GM12891 (cell line): ENCODE results near the gene NAALAD2. TPM values are rescaled to one million over a fixed set of nuclear protein-coding genes. Genes with fewer than 3 reads are reported as not detected.
"Not testable (repeated sequence)": the region's sequence is repeated elsewhere in the genome, so short reads cannot be mapped to it uniquely, and the experiment has no call there.

Experiments used
- DNase-seq: peaks from one replicate; pipeline ENCODE4 v3.0.0; 2011; ENCODE audit warnings: low spot score; ENCODE audit not compliant: insufficient read length
- FAIRE-seq: peaks from 2 replicates; lab custom pipeline; 2011; peaks lifted over from hg19 to GRCh38; lab: Jason Lieb, UNC
- PAX5 ChIP-seq: IDR thresholded peaks from 2 replicates; pipeline ENCODE4 v1.6.1; 2011; ENCODE audit warnings: low read length, moderate library complexity, mild to moderate bottlenecking; ENCODE audit not compliant: insufficient read depth, severe bottlenecking
- POLR2A ChIP-seq: IDR thresholded peaks from 2 replicates; pipeline ENCODE4 v1.6.1; 2011; ENCODE audit warnings: low read depth, low read length, control low read depth
- POLR2AphosphoS5 ChIP-seq: IDR thresholded peaks from 2 replicates; pipeline ENCODE4 v1.6.1; 2011; ENCODE audit warnings: low read depth, low read length, control low read depth
- POU2F2 ChIP-seq: IDR thresholded peaks from 2 replicates; pipeline ENCODE4 v1.6.1; 2011; ENCODE audit warnings: low read depth, mild to moderate bottlenecking, control low read depth, low read length, moderate library complexity
- SPI1 ChIP-seq: IDR thresholded peaks from 2 replicates; pipeline ENCODE4 v1.6.1; 2011; ENCODE audit warnings: low read depth, low read length, control low read depth
- TAF1 ChIP-seq: IDR thresholded peaks from 2 replicates; pipeline ENCODE4 v1.6.1; 2011; ENCODE audit warnings: low read depth, low read length, control low read depth
- polyA plus RNA-seq: library from polyadenylated mRNA; unstranded; fragments of >200 nt; gene quantifications from one replicate; pipeline ENCODE4 v1.2.1, GENCODE V29; 2012; ENCODE audit warnings: low read depth, missing spikeins, inconsistent platforms; ENCODE audit not compliant: missing spikeins

NAALAD2 gene
- polyA plus RNA-seq = 0.05 TPM

DNA sequence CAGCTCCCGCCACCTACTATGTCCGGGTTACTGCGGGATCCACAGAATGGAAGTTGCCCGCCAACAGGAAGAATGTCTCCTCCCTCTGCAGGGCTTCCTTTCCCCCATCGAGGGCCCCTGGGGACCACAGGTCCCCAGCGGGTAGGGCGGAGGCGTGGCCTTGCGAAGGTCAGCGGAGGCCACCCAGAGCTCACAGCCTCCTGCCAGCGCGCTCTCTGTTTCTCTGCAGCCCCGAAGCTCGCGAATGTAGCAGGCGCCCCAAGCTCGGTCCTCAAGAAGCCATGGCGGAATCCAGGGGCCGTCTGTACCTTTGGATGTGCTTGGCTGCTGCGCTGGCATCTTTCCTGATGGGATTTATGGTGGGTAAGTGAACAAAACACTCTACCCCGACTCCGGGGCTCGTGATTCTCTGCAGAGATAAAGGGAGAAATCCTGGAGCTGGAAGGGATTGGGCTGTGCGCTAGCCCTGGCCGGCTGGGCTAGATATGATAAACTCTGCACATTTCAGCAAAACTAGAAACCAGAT is at the start of gene NAALAD2:
NAALAD2 (plus strand) TSS at position 186 of the 526 bp plus-strand sequence; CDS start at position 282, 96 bp downstream.
- DNase-seq = no peak
- TF ChIP-seq POU2F2 = no peak
- TF ChIP-seq POLR2A = no peak
- TF ChIP-seq TAF1 = no peak
- TF ChIP-seq PAX5 = no peak
- no peak for TF ChIP-seq SPI1
- TF ChIP-seq POLR2AphosphoS5 = no peak
- no peak for FAIRE-seq

DNA sequence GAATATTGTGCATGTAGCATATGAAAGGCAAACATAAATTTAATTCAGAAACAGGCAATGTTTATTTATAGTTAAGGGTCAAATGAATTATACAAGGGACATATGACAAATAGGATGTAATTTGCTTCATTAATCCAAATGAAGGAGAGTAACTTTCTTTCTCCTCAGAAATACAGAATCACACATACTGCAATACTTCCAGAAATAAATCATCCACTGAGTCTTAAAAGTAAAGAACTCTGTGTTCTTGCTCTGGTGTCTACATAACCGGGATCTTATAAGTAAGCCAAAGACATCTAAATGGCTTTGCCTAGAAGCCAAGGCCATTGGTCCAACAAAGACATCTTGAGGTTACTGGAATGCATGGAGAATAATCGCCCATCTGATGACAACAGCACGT is 48.8 kb upstream of the NAALAD2 start, which contains the start of gene UBTFL1:
UBTFL1 (plus strand) TSS at position 301 of the 400 bp plus-strand sequence; CDS start at position 301, 0 bp downstream.
- not testable (repeated sequence) for FAIRE-seq, DNase-seq

DNA sequence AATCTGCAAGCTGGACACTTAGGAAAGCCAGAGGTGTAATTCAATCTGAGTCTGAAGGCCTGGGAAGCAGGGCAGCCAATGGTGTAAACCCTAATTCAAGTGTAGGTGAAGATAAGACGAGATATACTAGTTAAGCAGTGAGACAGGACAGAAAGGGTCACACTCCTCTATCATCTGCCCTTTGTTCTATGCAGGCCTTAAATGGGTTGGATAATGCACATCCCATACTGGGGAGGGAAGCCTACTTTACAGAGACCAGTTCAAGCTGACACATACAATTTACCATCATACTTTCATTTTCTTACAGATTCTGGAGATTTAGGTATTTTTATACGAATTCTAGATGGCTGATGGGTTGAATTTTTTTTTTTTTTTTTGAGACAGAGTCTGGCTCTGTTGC is 45.7 kb upstream of the NAALAD2 start:
- not testable (repeated sequence) for DNase-seq, FAIRE-seq

DNA sequence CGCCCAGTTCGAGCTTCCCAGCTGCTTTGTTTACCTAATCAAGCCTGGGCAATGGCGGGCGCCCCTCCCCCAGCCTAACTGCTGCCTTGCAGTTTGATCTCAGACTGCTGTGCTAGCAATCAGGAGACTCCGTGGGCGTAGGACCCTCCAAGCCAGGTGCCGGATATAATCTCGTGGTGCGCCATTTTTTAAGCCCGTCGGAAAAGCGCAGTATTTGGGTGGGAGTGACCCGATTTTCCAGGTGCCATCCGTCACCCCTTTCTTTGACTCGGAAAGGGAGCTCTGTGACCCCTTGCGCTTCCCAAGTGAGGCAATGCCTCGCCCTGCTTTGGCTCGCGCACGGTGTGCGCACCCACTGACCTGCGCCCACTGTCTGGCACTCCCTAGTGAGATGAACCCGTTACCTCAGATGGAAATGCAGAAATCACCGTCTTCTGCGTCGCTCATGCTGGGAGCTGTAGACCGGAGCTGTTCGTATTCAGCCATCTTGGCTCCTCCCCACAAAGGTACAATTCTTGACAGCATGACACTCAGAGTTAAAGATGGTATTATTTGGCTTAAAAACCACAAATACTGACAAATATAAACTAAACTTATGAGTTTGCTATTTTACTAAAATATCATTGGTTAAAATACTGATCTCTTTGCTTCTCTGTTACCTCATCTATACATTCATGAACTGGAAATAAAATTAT is 39.1 kb upstream of the NAALAD2 start:
- FAIRE-seq, DNase-seq: not testable (repeated sequence)

DNA sequence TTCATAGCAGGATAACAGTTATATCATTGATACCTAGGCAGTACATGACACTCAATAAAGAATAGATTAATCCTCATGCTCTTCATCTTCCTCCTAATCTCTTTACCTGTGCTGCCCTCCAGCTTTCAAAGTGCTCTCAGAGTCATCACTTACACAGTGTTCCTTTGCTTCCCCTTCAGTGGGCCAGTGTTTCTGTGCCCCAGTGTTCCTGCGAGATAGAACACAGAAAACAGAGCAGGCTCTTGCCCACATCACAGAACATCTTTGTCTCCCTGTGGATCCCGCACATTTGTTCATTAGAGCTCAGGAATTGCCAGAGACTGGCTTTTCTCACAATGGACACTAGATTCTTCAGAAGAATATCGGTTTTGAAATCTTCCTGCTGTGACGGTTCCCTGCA is 36.2 kb upstream of the NAALAD2 start:
- FAIRE-seq, DNase-seq: not testable (repeated sequence)

DNA sequence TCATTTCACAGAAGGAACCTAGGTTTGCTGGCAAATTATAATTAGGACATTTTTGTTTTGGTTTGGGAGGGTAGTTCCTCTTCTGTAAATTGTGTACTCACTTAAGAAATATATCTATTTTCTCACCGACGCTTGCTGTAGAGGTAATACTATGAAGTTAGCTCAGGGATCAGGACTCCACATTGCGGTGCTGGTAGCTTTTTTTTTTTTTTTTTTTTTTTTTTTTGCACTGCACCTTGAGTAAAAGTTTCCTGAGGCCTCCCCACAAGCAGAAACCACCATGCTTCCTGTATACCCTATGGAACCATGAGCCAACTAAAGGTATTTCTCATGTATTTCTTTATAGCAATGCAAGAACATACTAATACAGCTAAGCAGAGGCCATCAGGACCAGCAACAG is 34.0 kb upstream of the NAALAD2 start:
- TF ChIP-seq POLR2AphosphoS5 (no peak), SPI1 (no peak), POU2F2 (no peak), PAX5 (no peak), TAF1 (no peak), POLR2A (no peak)
- DNase-seq (no peak), FAIRE-seq (no peak)

DNA sequence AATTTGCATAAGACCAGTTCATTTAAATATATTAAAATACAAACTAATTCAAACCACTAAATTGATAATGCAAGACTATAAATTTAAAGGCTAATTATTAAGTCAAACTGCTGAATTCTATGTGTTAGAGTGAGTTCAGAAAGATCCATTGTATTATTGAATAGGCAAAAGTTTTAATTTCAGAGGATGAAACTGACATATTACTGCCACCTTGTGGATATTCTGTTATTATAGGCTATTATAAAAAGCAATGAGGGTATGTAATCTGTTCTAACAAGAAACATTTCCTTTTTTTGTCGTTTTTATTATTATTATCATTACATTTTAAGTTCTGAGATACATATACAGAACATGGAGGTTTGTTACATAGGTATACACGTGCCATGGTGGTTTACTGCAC is 20.9 kb upstream of the NAALAD2 start:
- FAIRE-seq (no peak), DNase-seq (no peak)
- no peak for TF ChIP-seq POLR2AphosphoS5
- no peak for TF ChIP-seq POLR2A
- no peak for TF ChIP-seq SPI1
- no peak for TF ChIP-seq PAX5
- TF ChIP-seq POU2F2 = no peak
- no peak for TF ChIP-seq TAF1

DNA sequence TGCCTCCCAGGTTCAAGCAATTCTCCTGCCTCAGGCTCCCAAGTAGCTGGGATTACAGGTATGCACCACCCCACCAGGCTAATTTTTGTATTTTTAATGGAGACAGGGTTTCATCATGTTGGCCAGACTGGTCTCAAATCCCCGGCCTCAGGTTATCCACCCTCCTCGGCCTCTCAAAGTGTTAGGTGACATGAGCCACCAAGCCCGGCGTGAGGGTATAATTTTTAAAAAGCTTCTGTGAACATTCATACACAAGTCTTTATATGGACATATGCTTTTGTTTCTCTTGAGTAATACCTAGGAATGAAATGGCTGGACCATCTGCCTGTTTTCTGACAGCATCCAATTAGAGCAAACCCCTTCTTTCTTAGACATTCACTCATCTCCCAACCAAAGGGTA is 14.3 kb upstream of the NAALAD2 start:
- FAIRE-seq (no peak), DNase-seq (no peak)
- TF ChIP-seq PAX5 = no peak
- TF ChIP-seq POU2F2 = no peak

DNA sequence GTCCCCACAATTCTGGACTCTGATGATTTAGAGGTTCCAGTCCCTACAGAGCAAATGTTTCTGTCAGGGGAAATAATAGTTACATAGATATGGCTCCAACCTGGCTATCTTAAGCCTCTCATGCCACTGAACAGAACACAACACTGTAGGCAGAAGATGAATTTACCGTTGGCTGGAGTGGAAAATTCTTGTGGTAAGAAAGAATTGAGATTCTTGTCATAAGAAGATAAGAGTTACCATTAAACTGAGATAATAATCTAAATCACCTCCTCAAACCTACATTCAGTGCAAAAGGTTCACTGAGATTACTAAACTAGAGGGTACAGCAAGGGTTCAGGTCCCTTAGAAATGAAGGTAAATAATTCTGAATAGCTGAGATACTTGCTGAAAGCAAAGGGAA is 10.1 kb upstream of the NAALAD2 start:
- no peak for FAIRE-seq
- no peak for DNase-seq
- no peak for TF ChIP-seq PAX5
- TF ChIP-seq POU2F2 = no peak
- TF ChIP-seq TAF1 = no peak
- TF ChIP-seq POLR2AphosphoS5 = no peak
- TF ChIP-seq SPI1 = no peak
- no peak for TF ChIP-seq POLR2A

DNA sequence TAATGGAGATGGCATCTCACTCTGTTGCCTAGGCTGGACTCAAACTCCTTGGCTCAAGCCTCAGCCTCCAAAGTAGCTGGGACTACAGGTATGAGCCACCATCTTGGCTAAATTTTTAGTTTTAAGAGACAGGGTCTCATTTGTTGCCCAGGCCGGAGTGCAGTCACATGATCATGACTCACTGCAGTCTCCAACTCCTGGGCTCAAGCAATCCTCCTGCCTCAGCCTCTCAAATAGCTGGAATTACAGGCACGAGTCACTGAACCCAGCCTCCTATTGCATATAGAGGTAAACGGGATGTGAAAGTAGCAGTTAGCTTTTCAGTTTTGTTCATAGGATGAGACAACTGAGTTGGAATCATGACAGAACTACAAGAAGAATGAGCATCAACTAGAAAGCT is 9.5 kb upstream of the NAALAD2 start:
- TF ChIP-seq SPI1 (no peak), POLR2AphosphoS5 (no peak), POLR2A (no peak), PAX5 (no peak), POU2F2 (no peak), TAF1 (no peak)
- DNase-seq (no peak), FAIRE-seq (no peak)

DNA sequence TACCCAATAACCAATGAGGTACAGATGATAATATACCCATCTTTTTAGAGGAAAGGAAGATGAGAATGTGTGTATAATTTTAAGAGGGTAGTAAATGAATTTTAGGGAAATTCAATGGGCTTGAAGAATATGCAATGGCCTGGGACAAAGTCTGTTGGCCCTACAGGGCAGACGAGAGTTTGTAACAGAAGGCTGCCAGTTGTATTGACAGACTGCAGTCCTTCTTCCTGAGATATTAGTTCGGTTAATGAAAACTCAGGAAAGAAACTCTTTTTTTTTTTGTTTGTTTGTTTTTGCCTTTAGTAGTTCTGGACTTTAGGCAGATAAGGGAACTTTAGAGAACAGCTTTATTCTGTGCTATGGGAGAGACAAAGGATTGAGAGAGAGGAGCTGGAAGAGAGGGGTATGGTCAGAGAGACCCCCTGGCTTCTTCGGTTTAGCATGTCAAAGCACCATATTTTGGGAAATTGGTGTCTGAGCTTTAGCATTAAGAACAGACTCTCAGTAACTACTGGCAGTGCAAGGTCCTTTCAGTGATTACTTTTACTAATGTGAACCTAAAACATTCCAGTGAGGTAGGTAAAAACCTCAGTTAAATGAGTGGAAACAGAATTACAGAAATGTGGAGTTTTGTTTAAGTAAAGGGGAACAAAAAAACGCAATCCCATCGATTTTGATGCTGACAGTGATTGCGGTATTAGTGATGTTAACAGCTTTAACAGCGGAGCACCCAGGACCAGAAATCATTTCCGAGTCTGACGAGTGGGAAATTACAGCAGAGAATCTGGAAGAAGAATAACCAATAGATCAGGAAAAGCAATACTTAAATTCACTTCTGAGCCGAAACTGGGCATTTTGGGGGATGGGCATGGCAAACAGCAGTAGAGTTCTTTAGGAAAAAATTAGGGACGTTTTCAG is 644 bp upstream of the NAALAD2 start:
- DNase-seq (no peak), FAIRE-seq (no peak)
- TF ChIP-seq TAF1 (no peak), POLR2AphosphoS5 (no peak), SPI1 (no peak), POLR2A (no peak), PAX5 (no peak), POU2F2 (no peak)
